HepG2 (cell line): ENCODE measurements around the gene TBATA. TPM values are rescaled to one million over a fixed set of nuclear protein-coding genes. Genes with fewer than 3 reads are reported as not detected.

Experiments
- ATAC-seq: fragments of 200-7000 bp; cut with Tn5 transposase; 3 replicates; pipeline ENCODE4 v1.9.1; 2020; ENCODE audit warnings: mild to moderate bottlenecking, moderate library complexity
- BruUV-seq: library from RNA; stranded (reverse); fragments of 400-500 nt; replicated peaks from 2 replicates; lab custom pipeline; 2021; lab: Mats Ljungman, UMichigan
- CTCF ChIA-PET: fragments of 300-600 bp; formaldehyde crosslinking; extraction: SDS; loops from one replicate; lab custom pipeline; 2021; ENCODE audit warnings: low total read pairs, inconsistent platforms, low intra/inter-chr PET ratio; lab: Yijun Ruan, JAX
- POLR2A ChIA-PET: fragments of 350-600 bp; sonication (Branson Sonifier 250); formaldehyde crosslinking; loops from one replicate; lab custom pipeline; 2020; ENCODE audit warnings: antibody characterized with exemption, inconsistent platforms; lab: Yijun Ruan, JAX
- DNase-seq: peaks from one replicate; pipeline ENCODE4 v3.0.0-alpha.2; 2015; ENCODE audit warnings: low spot score
- FAIRE-seq: peaks from 3 replicates; lab custom pipeline; 2011; peaks lifted over from hg19 to GRCh38; lab: Jason Lieb, UNC
- H2AFZ ChIP-seq: one replicate; pipeline ENCODE4 v1.6.1; 2011; ENCODE audit warnings: low read length, inconsistent platforms
- H3K27ac ChIP-seq: fragments of 300-600 bp; 3 replicates; pipeline ENCODE4 v1.8.0; 2011; ENCODE audit warnings: mixed run types, mild to moderate bottlenecking, mixed read lengths, low read length, inconsistent platforms; ENCODE audit not compliant: insufficient read depth; ENCODE audit errors: extremely low read length
- H3K27me3 ChIP-seq, 2 experiments: fragments of 200-600 bp in 1 of 2; 2 replicates in 1 of 2; 3 replicates in 1 of 2; pipeline versions ENCODE4 v1.6.0 to v1.8.0; 2011; ENCODE audit warnings: low read length in 2 of 2, mild to moderate bottlenecking in 2 of 2, moderate library complexity in 2 of 2, inconsistent platforms in 1 of 2; ENCODE audit not compliant: insufficient read depth in 2 of 2, control insufficient read depth in 1 of 2
- H3K36me3 ChIP-seq, 2 experiments: fragments of 200-600 bp in 1 of 2; replicated peaks in 1 of 2; 2 replicates in 1 of 2; 3 replicates in 1 of 2; pipeline versions ENCODE4 v1.5.1 to v1.8.0; 2011; ENCODE audit warnings: low read length in 2 of 2, inconsistent platforms in 1 of 2; ENCODE audit not compliant: insufficient read depth in 2 of 2, control insufficient read depth in 1 of 2
- H3K4me1 ChIP-seq: 2 replicates; pipeline ENCODE4 v1.5.1; 2012; ENCODE audit warnings: low read length, inconsistent platforms; ENCODE audit not compliant: insufficient read depth
- H3K4me2 ChIP-seq: 2 replicates; pipeline ENCODE4 v1.6.0; 2011; ENCODE audit warnings: low read depth, low read length, inconsistent platforms
- H3K4me3 ChIP-seq, 3 experiments: fragments of 200-600 bp in 1 of 3; sonication (generic), shearing (Covaris generic) in 1 of 3; replicated peaks in 1 of 3; 2 replicates each; pipeline ENCODE4 v1.5.1; 2011 to 2016; ENCODE audit warnings: low read length in 3 of 3, inconsistent platforms in 2 of 3, low read depth in 2 of 3, mild to moderate bottlenecking in 2 of 3, control low read depth in 1 of 3, mixed read lengths in 1 of 3; ENCODE audit not compliant: insufficient read depth in 1 of 3
- H3K79me2 ChIP-seq: one replicate; pipeline ENCODE4 v1.6.1; 2011; ENCODE audit warnings: low read length, inconsistent platforms; ENCODE audit not compliant: insufficient read depth
- H3K9ac ChIP-seq: 2 replicates; pipeline ENCODE4 v1.6.0; 2011; ENCODE audit warnings: mild to moderate bottlenecking, low read depth, low read length, inconsistent platforms; ENCODE audit not compliant: insufficient read depth
- H3K9me3 ChIP-seq: 2 replicates; pipeline ENCODE4 v1.5.1; 2012; ENCODE audit warnings: mild to moderate bottlenecking, low read length
- H4K20me1 ChIP-seq: 2 replicates; pipeline ENCODE4 v1.6.0; 2011; ENCODE audit warnings: inconsistent platforms, mild to moderate bottlenecking, low read length, moderate library complexity; ENCODE audit not compliant: insufficient read depth
- CEBPZ ChIP-seq: IDR thresholded peaks from 2 replicates; pipeline ENCODE4 v1.6.1; 2012; ENCODE audit warnings: low read length, improper control_type of control experiment
- ELK4 ChIP-seq: sonication (generic); formaldehyde crosslinking; IDR thresholded peaks from 2 replicates; pipeline ENCODE4 v1.9.0; 2021; ENCODE audit warnings: missing genetic modification reagents, borderline replicate concordance
- FOXK1 ChIP-seq: sonication (generic); formaldehyde crosslinking; IDR thresholded peaks from 2 replicates; pipeline ENCODE4 v1.4.0; 2020; ENCODE audit warnings: low read depth, missing genetic modification reagents, borderline replicate concordance
- HNF4A ChIP-seq: sonication (generic); formaldehyde crosslinking; IDR thresholded peaks from 2 replicates; pipeline ENCODE4 v1.4.0; 2020; ENCODE audit warnings: missing genetic modification reagents
- ZNF616 ChIP-seq: sonication (generic); formaldehyde crosslinking; IDR thresholded peaks from 2 replicates; pipeline ENCODE4 v1.5.0; 2020; ENCODE audit warnings: low read depth, mild to moderate bottlenecking, missing genetic modification reagents
- ZSCAN20 ChIP-seq: sonication (generic); formaldehyde crosslinking; IDR thresholded peaks from 2 replicates; pipeline ENCODE4 v1.4.0; 2020; ENCODE audit warnings: missing genetic modification reagents, mild to moderate bottlenecking, borderline replicate concordance
- ZZZ3 ChIP-seq: sonication (generic); formaldehyde crosslinking; IDR thresholded peaks from 2 replicates; pipeline ENCODE4 v1.4.0; 2020; ENCODE audit warnings: missing genetic modification reagents, mild to moderate bottlenecking, borderline replicate concordance
- WGBS: methylation state at CpG from one replicate; pipeline ENCODE4 v1.1.6; 2017; ENCODE audit warnings: low lambda C conversion rate; 5-methylcytosine and 5-hydroxymethylcytosine counted together
- in situ Hi-C: cut with HindIII; loops from 2 replicates; pipeline ENCODE4 v1.10.0; 2017; ENCODE audit warnings: low pct_unique_long_range_greater_than_20kb; ENCODE audit not compliant: extremely low pct_ligation_motif_present
- intact Hi-C: fragments of 100-400 bp; cut with micrococcal nuclease; formaldehyde crosslinking; loops from one replicate; pipeline ENCODE4 v1.10.0; 2022; ENCODE audit not compliant: unreplicated experiment
- polyA plus RNA-seq, 8 experiments: library from polyadenylated mRNA; depleted of rRNA in 3 of 8; stranded (reverse) in 7 of 8; unstranded in 1 of 8; fragments of >200 nt; fragmentation: Illumina TruSeq in 4 of 8; extraction: Trizol in 4 of 8; gene quantifications; 2 replicates each; pipeline versions ENCODE4 v1.2.1 to v1.2.3, GENCODE V29; 2011 to 2016; ENCODE audit warnings: low read depth in 4 of 8, missing spikeins in 1 of 8, mixed read lengths in 1 of 8; ENCODE audit not compliant: insufficient read depth in 1 of 8
- total RNA-seq, 5 experiments: library from RNA; depleted of rRNA; stranded (reverse); fragments of >200 nt; fragmentation: Illumina TruSeq; extraction: Trizol; gene quantifications; 2 replicates each; pipeline ENCODE4 v1.2.3, GENCODE V29; 2016; ENCODE audit warnings: low read depth in 1 of 5
- TF ChIP-seq, protein P1 (sequence below): sonication (generic); formaldehyde crosslinking; IDR thresholded peaks from 2 replicates; pipeline ENCODE4 v1.8.1; 2023; ENCODE audit warnings: missing genetic modification reagents, inconsistent platforms, borderline replicate concordance
- TF ChIP-seq, protein P2 (sequence below): sonication (generic); formaldehyde crosslinking; IDR thresholded peaks from 2 replicates; pipeline ENCODE4 v1.4.0; 2020; ENCODE audit warnings: missing genetic modification reagents
- TF ChIP-seq, protein P3 (sequence below): sonication (generic); formaldehyde crosslinking; IDR thresholded peaks from 2 replicates; pipeline ENCODE4 v1.4.0; 2020; ENCODE audit warnings: mild to moderate bottlenecking, missing genetic modification reagents

The TBATA gene
- total and polyA plus RNA-seq, 2 of the 13 experiments (the other 11 are each of a cell fraction or from before 2014, with no cell fraction given), result not detected

DNA sequence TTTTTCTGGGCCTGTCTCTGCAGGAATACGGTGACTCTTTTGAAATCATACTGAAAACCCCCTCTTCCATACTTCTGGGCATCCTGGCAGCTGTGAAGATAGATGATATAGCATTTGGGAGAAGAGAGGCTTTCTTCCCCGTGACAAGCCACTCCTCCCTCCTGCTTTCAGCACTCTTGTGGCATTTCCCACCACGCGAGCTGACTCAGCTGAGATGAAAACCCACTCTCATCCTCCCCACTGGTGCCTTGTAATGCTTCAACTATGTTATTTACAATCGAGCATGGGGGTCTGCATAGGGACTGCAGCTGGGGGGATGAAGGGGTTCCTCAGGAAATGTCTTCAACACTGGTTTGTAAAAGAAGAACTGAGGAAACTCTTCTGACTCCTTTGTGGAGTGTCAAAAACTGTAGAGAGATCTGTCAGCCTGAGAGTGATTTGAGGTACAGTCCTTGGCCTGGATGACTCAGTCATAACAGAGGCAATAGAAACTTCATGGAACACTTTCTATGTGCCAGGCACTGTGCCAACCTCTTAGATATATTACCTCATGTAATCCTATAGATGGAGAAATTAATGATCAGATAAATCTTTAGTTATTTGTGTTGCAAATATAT is 1.7 kb upstream of the TBATA start (continued):
- TF ChIP-seq, protein P1, sequence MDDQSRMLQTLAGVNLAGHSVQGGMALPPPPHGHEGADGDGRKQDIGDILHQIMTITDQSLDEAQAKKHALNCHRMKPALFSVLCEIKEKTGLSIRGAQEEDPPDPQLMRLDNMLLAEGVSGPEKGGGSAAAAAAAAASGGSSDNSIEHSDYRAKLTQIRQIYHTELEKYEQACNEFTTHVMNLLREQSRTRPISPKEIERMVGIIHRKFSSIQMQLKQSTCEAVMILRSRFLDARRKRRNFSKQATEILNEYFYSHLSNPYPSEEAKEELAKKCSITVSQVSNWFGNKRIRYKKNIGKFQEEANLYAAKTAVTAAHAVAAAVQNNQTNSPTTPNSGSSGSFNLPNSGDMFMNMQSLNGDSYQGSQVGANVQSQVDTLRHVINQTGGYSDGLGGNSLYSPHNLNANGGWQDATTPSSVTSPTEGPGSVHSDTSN, result no peak
- no peak for TF ChIP-seq FOXK1 (CRISPR knock-in tag)
- TF ChIP-seq ZZZ3 (CRISPR knock-in tag), result no peak

GRCh38 chr10:70784471-70784870 is 706 bp downstream of the TBATA start:
- no peak for DNase-seq
- TF ChIP-seq ZSCAN20 (no peak), ZNF616 (CRISPR knock-in tag) (no peak), HNF4A (CRISPR knock-in tag) (no peak), CEBPZ (no peak), ELK4 (CRISPR knock-in tag) (no peak)
- TF ChIP-seq, protein P2, sequence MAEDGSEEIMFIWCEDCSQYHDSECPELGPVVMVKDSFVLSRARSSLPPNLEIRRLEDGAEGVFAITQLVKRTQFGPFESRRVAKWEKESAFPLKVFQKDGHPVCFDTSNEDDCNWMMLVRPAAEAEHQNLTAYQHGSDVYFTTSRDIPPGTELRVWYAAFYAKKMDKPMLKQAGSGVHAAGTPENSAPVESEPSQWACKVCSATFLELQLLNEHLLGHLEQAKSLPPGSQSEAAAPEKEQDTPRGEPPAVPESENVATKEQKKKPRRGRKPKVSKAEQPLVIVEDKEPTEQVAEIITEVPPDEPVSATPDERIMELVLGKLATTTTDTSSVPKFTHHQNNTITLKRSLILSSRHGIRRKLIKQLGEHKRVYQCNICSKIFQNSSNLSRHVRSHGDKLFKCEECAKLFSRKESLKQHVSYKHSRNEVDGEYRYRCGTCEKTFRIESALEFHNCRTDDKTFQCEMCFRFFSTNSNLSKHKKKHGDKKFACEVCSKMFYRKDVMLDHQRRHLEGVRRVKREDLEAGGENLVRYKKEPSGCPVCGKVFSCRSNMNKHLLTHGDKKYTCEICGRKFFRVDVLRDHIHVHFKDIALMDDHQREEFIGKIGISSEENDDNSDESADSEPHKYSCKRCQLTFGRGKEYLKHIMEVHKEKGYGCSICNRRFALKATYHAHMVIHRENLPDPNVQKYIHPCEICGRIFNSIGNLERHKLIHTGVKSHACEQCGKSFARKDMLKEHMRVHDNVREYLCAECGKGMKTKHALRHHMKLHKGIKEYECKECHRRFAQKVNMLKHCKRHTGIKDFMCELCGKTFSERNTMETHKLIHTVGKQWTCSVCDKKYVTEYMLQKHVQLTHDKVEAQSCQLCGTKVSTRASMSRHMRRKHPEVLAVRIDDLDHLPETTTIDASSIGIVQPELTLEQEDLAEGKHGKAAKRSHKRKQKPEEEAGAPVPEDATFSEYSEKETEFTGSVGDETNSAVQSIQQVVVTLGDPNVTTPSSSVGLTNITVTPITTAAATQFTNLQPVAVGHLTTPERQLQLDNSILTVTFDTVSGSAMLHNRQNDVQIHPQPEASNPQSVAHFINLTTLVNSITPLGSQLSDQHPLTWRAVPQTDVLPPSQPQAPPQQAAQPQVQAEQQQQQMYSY, result no peak
- TF ChIP-seq, protein P3, sequence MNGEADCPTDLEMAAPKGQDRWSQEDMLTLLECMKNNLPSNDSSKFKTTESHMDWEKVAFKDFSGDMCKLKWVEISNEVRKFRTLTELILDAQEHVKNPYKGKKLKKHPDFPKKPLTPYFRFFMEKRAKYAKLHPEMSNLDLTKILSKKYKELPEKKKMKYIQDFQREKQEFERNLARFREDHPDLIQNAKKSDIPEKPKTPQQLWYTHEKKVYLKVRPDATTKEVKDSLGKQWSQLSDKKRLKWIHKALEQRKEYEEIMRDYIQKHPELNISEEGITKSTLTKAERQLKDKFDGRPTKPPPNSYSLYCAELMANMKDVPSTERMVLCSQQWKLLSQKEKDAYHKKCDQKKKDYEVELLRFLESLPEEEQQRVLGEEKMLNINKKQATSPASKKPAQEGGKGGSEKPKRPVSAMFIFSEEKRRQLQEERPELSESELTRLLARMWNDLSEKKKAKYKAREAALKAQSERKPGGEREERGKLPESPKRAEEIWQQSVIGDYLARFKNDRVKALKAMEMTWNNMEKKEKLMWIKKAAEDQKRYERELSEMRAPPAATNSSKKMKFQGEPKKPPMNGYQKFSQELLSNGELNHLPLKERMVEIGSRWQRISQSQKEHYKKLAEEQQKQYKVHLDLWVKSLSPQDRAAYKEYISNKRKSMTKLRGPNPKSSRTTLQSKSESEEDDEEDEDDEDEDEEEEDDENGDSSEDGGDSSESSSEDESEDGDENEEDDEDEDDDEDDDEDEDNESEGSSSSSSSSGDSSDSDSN (CRISPR knock-in tag), result no peak

More at GRCh38 chr10:70784471-70784870, 706 bp downstream of the TBATA start:
- no peaks in the 10 kb centered on the region for H4K20me1 ChIP-seq
- intact Hi-C loops (no loop called here), in situ Hi-C loops (no loop called here)
- WGBS, result 49% methylated on average over 2 of the region's 2 CpGs
- no peak overlapping the region for H3K4me3 ChIP-seq
- no peaks in the 10 kb centered on the region for H3K9me3 ChIP-seq
- H3K4me2 ChIP-seq, result no peak overlapping the region
- ChIA-PET POLR2A (no interaction called here), CTCF (no interaction called here)
- H3K79me2 ChIP-seq, result no peaks in the 10 kb centered on the region
- no peak for FAIRE-seq
- no peak overlapping the region for H2AFZ ChIP-seq
- H3K9ac ChIP-seq, result no peak overlapping the region
- no peak overlapping the region for H3K27ac ChIP-seq
- H3K4me1 ChIP-seq, result no peaks in the 10 kb centered on the region
- BruUV-seq, result no TSS peak
- peaks cover 11 to 25% of the 10 kb centered on the region in 2 experiments; a peak in 3 of 5 replicates for H3K27me3 ChIP-seq
- no peak for ATAC-seq
- no peaks in the 10 kb centered on the region for H3K36me3 ChIP-seq
